Activated naive CD8-positive, alpha-beta T cell treated with anti-CD3 and anti-CD28 coated beads for 36 hours (primary cell): ENCODE data around the gene TXNL4A. TPM values are rescaled to one million over a fixed set of nuclear protein-coding genes. Genes with fewer than 3 reads are reported as not detected.
"Not testable (repeated sequence)": the region's sequence is repeated elsewhere in the genome, so short reads cannot be mapped to it uniquely, and the experiment has no call there.

Source experiments
- DNase-seq: peaks from one replicate; pipeline ENCODE4 v3.0.0; 2021
- H3K27ac Mint-ChIP-seq: one replicate; pipeline ENCODE4 v1.8.0; 2022; ENCODE audit warnings: mild to moderate bottlenecking, moderate library complexity, mixed read lengths
- H3K27me3 Mint-ChIP-seq: one replicate; pipeline ENCODE4 v1.8.0; 2022; ENCODE audit warnings: mild to moderate bottlenecking, mixed read lengths
- H3K36me3 Mint-ChIP-seq: one replicate; pipeline ENCODE4 v1.8.0; 2021; ENCODE audit warnings: mild to moderate bottlenecking, mixed read lengths
- H3K4me1 Mint-ChIP-seq: one replicate; pipeline ENCODE4 v1.8.0; 2021; ENCODE audit warnings: mixed read lengths
- H3K4me3 Mint-ChIP-seq: one replicate; pipeline ENCODE4 v1.8.0; 2022; ENCODE audit warnings: mild to moderate bottlenecking, moderate library complexity, mixed read lengths
- H3K9me3 Mint-ChIP-seq: one replicate; pipeline ENCODE4 v1.8.0; 2022; ENCODE audit warnings: mixed read lengths
- total RNA-seq, 2 experiments: library from RNA; stranded (reverse); gene quantifications; one replicate each; pipeline ENCODE4 v1.2.3, GENCODE V29; 2021

TXNL4A gene
- total RNA-seq, 2 experiments from 2014 or later: 230 to 241 TPM

DNA sequence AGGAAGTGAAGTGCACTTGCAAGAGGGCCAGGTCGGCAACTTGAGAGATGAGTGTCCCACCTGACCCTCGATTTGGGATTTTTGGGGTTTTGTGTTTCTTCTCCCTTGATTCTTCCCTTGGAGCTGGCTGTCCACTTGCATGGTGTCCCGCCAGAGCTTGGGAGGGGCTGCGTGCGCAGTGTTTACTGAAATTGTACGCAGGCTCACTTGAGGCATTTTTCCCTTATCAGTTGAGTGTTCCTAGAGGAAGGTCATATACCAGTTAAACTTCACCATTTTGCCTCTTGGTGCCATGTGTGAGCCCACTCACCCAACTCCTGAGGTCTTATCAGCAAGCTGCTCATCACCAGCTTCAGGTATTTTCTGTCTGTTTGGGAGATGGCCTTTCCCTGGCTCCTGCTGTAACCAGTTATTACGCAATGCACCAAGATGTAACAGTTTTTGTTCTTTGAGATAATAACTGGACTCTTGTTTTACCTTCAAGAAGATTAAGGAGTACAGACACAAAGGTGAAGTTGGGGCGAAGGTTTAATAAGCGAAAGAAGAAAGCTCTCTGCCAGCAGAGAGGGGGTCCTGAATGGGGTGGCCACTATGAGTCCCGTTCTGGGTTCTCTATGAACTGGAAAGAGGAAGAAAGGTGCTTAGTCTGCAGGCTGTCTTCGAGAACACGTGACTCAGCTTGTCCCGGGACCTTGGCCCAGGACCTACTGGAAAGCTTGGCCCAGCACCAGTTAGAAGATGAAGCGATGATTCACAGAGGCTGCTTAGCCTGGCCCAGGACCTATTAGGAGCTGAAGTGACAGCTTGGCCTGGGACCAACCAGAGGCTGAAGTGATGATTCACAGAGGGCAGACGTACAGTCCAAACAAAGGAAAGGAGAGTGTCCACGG, 21.5 kb upstream of the TXNL4A start:
- Mint-ChIP-seq H3K27ac (no peak overlapping the region), H3K4me1 (no peaks in the 10 kb centered on the region), H3K9me3 (peaks cover 6% of the 10 kb centered on the region), H3K27me3 (no peaks in the 10 kb centered on the region), H3K36me3 (peaks cover 20% of the 10 kb centered on the region), H3K4me3 (no peak overlapping the region)
- DNase-seq: no peak

GRCh38 chr18:80006724-80007123, 18.4 kb upstream of the TXNL4A start:
- no peak overlapping the region for H3K4me3 Mint-ChIP-seq
- no peak for DNase-seq
- H3K27ac Mint-ChIP-seq: no peak overlapping the region
- H3K9me3 Mint-ChIP-seq: peaks cover 3% of the 10 kb centered on the region
- H3K4me1 Mint-ChIP-seq: no peaks in the 10 kb centered on the region
- peaks cover 25% of the 10 kb centered on the region for H3K36me3 Mint-ChIP-seq
- H3K27me3 Mint-ChIP-seq: no peaks in the 10 kb centered on the region

- Mint-ChIP-seq H3K27me3 (no peaks in the 10 kb centered on the region), H3K36me3 (peaks cover 19% of the 10 kb centered on the region), H3K4me1 (no peaks in the 10 kb centered on the region), H3K4me3 (no peak overlapping the region), H3K27ac (no peak overlapping the region), H3K9me3 (peaks cover 13% of the 10 kb centered on the region)
- DNase-seq: no peak
Measured at GRCh38 chr18:80004600-80005342, 16.4 kb upstream of the TXNL4A start.

GRCh38 chr18:80002468-80002867, 14.1 kb upstream of the TXNL4A start:
- no peak overlapping the region for H3K4me3 Mint-ChIP-seq
- H3K4me1 Mint-ChIP-seq: no peaks in the 10 kb centered on the region
- H3K27me3 Mint-ChIP-seq: no peaks in the 10 kb centered on the region
- no peak for DNase-seq
- peaks cover 14% of the 10 kb centered on the region for H3K9me3 Mint-ChIP-seq
- H3K27ac Mint-ChIP-seq: no peak overlapping the region
- H3K36me3 Mint-ChIP-seq: peaks cover 12% of the 10 kb centered on the region

DNA sequence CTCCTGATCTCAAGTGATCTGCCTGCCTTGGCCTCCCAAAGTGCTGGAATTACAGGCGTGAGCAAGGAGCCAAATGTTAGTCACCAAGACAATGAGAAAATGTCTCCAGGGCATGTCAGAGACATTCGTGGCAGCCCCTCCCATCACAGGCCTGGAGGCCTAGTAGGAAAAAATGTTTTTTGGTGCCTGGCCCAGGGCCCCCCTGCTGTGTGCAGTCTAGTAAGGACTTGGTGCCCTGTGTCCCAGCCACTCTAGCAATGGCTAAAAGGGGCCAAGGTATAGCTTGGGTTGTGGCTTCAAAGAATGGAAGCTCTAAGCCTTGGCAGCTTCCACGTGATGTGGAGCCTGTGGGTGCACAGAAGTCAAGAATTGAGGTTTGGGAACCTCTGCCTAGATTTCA, 12.5 kb upstream of the TXNL4A start:
- H3K27me3 Mint-ChIP-seq: no peaks in the 10 kb centered on the region
- H3K4me3 Mint-ChIP-seq: no peak overlapping the region
- H3K9me3 Mint-ChIP-seq: peaks cover 12% of the 10 kb centered on the region
- no peak overlapping the region for H3K27ac Mint-ChIP-seq
- no peak for DNase-seq
- peaks cover 12% of the 10 kb centered on the region for H3K36me3 Mint-ChIP-seq
- H3K4me1 Mint-ChIP-seq: no peaks in the 10 kb centered on the region

GRCh38 chr18:79999701-80000100, 11.3 kb upstream of the TXNL4A start:
- not testable (repeated sequence) for H3K4me1 Mint-ChIP-seq, H3K27me3 Mint-ChIP-seq, H3K4me3 Mint-ChIP-seq, H3K27ac Mint-ChIP-seq, DNase-seq
- Mint-ChIP-seq H3K36me3 (peaks cover 12% of the 10 kb centered on the region), H3K9me3 (peaks cover 12% of the 10 kb centered on the region)

- no peak for DNase-seq
- H3K4me1 Mint-ChIP-seq: peaks cover 10% of the 10 kb centered on the region
- no peak overlapping the region for H3K4me3 Mint-ChIP-seq
- H3K27me3 Mint-ChIP-seq: no peaks in the 10 kb centered on the region
- H3K9me3 Mint-ChIP-seq: no peaks in the 10 kb centered on the region
- H3K36me3 Mint-ChIP-seq: peaks cover 6% of the 10 kb centered on the region
- no peak overlapping the region for H3K27ac Mint-ChIP-seq
Measured at GRCh38 chr18:79991494-79991893, 3.1 kb upstream of the TXNL4A start.

GRCh38 chr18:79989195-79989497, 783 bp upstream of the TXNL4A start:
- Mint-ChIP-seq H3K27ac (peak overlapping the region; percentile 95), H3K4me1 (peaks cover 31% of the 10 kb centered on the region), H3K27me3 (no peaks in the 10 kb centered on the region), H3K36me3 (peaks cover 21% of the 10 kb centered on the region), H3K9me3 (no peaks in the 10 kb centered on the region), H3K4me3 (peak overlapping the region; percentile 95)
- no peak for DNase-seq

- Mint-ChIP-seq H3K4me1 (peaks cover 40% of the 10 kb centered on the region), H3K36me3 (peaks cover 31% of the 10 kb centered on the region), H3K27me3 (no peaks in the 10 kb centered on the region), H3K9me3 (no peaks in the 10 kb centered on the region), H3K27ac (peak overlapping the region; percentile 90), H3K4me3 (peak overlapping the region; percentile 95)
- peak; percentile 79 for DNase-seq
Measured at GRCh38 chr18:79988071-79988450, 302 bp downstream of the TXNL4A start.

DNA sequence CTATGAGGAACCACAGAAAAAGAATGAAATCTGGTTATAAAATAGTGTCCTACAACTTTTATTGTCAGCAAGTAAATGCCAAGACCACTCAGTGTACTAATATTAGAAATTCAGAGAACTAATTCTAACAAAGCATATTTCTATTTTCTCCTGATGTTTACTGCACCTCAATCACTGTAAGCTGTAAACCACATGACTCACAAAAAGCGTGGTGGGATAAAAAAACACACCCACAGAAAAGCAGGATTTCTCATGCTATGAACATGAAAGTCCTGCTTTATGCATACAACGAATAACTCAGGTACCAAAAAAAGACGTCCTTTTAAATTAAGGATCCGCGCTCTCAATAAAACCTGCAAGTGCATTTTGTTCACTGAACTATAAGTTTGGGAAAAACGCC, 797 bp downstream of the TXNL4A start:
- Mint-ChIP-seq H3K27ac (peak overlapping the region; percentile 90), H3K9me3 (no peaks in the 10 kb centered on the region), H3K4me3 (peak overlapping the region; percentile 95)

DNA sequence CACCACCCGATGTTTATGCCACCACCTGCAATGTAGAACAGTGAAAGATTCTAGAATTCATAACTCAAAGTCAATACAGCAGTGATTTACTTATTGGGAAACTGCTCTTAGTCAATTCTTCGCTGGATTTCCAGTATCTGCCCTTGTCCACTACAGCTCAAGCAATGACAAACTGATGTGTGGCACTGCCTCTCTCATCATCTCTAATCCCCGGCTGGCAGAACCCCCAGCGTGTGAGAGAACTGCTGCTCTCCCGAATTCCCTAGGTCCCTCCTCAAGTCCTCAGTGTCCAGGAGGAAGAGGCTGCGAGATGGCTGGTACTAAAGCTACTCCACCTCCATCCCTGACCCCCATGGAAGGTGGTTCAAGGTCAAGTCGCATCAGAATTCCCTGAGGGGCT, 1.6 kb downstream of the TXNL4A start:
- Mint-ChIP-seq H3K4me1 (peaks cover 52% of the 10 kb centered on the region), H3K27ac (peak overlapping the region; percentile 65), H3K36me3 (peaks cover 42% of the 10 kb centered on the region), H3K9me3 (no peaks in the 10 kb centered on the region), H3K4me3 (peak overlapping the region; percentile 95), H3K27me3 (no peaks in the 10 kb centered on the region)
- DNase-seq: no peak

More for the DNA sequence above, 797 bp downstream of the TXNL4A start:
- H3K4me1 Mint-ChIP-seq: peaks cover 44% of the 10 kb centered on the region
- H3K36me3 Mint-ChIP-seq: peaks cover 33% of the 10 kb centered on the region
- DNase-seq: no peak
- H3K27me3 Mint-ChIP-seq: no peaks in the 10 kb centered on the region

DNA sequence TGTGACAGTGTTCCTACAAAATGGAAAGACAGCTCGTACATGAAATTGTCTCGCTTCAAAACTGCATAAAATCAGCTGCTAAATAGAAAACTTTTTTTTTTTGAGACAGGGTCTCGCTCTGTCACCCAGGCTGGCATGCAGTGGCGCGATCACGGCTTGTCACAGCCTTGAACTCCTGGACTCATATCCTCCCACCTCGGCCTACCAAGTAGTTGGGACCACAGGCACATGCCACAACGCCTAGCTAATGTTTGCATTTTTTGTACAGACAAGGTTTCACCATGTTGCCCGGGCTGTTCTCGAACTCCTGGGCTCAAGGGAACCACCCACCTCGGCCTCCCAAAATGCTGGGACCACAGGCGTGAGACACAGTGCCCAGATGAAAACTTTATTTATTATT, 3.2 kb downstream of the TXNL4A start:
- Mint-ChIP-seq H3K9me3 (no peaks in the 10 kb centered on the region), H3K27ac (no peak overlapping the region), H3K36me3 (peaks cover 49% of the 10 kb centered on the region), H3K27me3 (no peaks in the 10 kb centered on the region), H3K4me3 (peak overlapping the region; percentile 19), H3K4me1 (peaks cover 62% of the 10 kb centered on the region)
- DNase-seq: no peak

- Mint-ChIP-seq H3K4me3 (peak overlapping the region; percentile 69), H3K27me3 (no peaks in the 10 kb centered on the region), H3K4me1 (peaks cover 69% of the 10 kb centered on the region), H3K9me3 (no peaks in the 10 kb centered on the region), H3K27ac (peak overlapping the region; percentile 77), H3K36me3 (peaks cover 57% of the 10 kb centered on the region)
- no peak for DNase-seq
Measured at GRCh38 chr18:79983793-79984192, 4.6 kb downstream of the TXNL4A start.

DNA sequence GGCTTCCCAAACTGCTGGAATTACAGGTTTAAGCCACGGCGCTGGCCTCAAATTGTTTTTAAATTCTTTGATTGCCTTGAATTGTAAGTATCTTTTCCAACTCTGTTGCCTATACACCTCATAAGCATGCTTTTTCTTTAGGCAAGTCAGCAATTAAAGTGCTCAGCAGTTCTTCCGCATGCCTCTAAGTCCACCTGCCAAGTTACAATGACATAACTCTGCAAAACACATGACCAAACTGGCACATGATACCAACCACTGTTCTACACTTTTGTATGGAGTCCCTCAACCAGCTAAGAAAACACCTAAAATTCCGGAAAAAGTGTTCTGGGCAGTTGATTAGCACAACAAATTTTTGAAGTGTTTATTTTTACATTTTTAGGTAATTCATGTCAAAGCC, 5.1 kb downstream of the TXNL4A start:
- no peaks in the 10 kb centered on the region for H3K27me3 Mint-ChIP-seq
- H3K4me3 Mint-ChIP-seq: peak overlapping the region; percentile 4

DNA sequence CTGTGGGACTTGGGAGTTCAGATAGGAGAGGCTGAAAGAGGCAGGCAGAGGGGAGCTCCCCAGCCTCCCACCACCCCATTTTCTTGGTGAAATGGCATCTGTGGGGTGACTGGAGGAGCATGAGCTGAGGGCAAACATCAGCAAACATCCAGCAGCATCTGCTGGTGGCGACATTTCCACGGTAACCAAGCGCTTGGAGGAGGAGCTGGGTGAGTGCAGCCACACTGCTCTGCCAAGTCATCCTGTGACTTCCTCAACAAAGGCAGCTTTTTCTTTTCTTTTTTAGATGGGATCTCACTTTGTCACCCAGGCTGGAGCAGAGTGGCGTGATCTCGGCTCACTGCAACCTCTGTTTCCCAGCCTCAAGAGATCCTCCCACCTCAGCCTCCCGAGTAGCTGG, 5.6 kb downstream of the TXNL4A start:
- Mint-ChIP-seq H3K4me1 (peaks cover 73% of the 10 kb centered on the region), H3K27me3 (no peaks in the 10 kb centered on the region), H3K36me3 (peaks cover 57% of the 10 kb centered on the region), H3K27ac (peak overlapping the region; percentile 67), H3K9me3 (no peaks in the 10 kb centered on the region), H3K4me3 (no peak overlapping the region)
- peak; percentile 26 for DNase-seq

More for the DNA sequence above, 5.1 kb downstream of the TXNL4A start:
- DNase-seq: no peak
- Mint-ChIP-seq H3K9me3 (no peaks in the 10 kb centered on the region), H3K27ac (peak overlapping the region; percentile 16), H3K4me1 (peaks cover 69% of the 10 kb centered on the region), H3K36me3 (peaks cover 57% of the 10 kb centered on the region)
